ENCODE results near the gene CD300A.
"Not testable (repeated sequence)": the region's sequence is repeated elsewhere in the genome, so short reads cannot be mapped to it uniquely, and the experiment has no call there.

GRCh38 chr17:74518413-74518981 is 52.1 kb downstream of the CD300A start:
- not testable (repeated sequence) for TF ChIP-seq YY1 (IDR thresholded peaks at IDR 0.05; ENCODE audit: insufficient read depth, insufficient read length); ZNF274 (IDR thresholded peaks at IDR 0.05; ENCODE audit: low read depth, low read length)
